GM23338 (cell line): ENCODE results near the gene KLHDC8A. TPM values are rescaled to one million over a fixed set of nuclear protein-coding genes. Genes with fewer than 3 reads are reported as not detected.

ENCODE experiments used
- ATAC-seq: fragments of 200-7000 bp; cut with Tn5 transposase; 3 replicates; pipeline ENCODE4 v1.9.1; 2020
- DNase-seq: peaks from one replicate; pipeline ENCODE4 v3.0.0-alpha.2; 2015; ENCODE audit warnings: low spot score
- H2AFZ ChIP-seq: fragments of 200-600 bp; sonication (generic); 2 replicates; pipeline ENCODE4 v1.8.0; 2016; ENCODE audit warnings: antibody characterized with exemption, mild to moderate bottlenecking, moderate library complexity
- H3F3A ChIP-seq: fragments of 200-600 bp; sonication (generic); replicated peaks from 2 replicates; pipeline ENCODE4 v1.8.0; 2017; ENCODE audit warnings: antibody characterized with exemption, mixed run types, low read depth
- H3K27ac ChIP-seq: fragments of 200-600 bp; sonication (generic); 2 replicates; pipeline ENCODE4 v1.6.1; 2016; ENCODE audit warnings: low read depth
- H3K27me3 ChIP-seq: fragments of 200-600 bp; sonication (generic); 2 replicates; pipeline ENCODE4 v1.8.0; 2016; ENCODE audit warnings: mild to moderate bottlenecking, mixed run types, moderate library complexity; ENCODE audit not compliant: insufficient read depth
- H3K36me3 ChIP-seq: fragments of 200-600 bp; sonication (generic); 2 replicates; pipeline ENCODE4 v1.8.0; 2016; ENCODE audit warnings: mild to moderate bottlenecking; ENCODE audit not compliant: insufficient read depth
- H3K4me1 ChIP-seq: fragments of 200-600 bp; sonication (generic); 2 replicates; pipeline ENCODE4 v1.8.0; 2016; ENCODE audit warnings: mild to moderate bottlenecking, moderate library complexity; ENCODE audit not compliant: insufficient read depth
- H3K4me2 ChIP-seq: fragments of 200-600 bp; sonication (generic); 2 replicates; pipeline ENCODE4 v1.7.1; 2017; ENCODE audit warnings: mixed run types
- H3K4me3 ChIP-seq: fragments of 200-600 bp; sonication (generic); 2 replicates; pipeline ENCODE4 v1.6.1; 2016; ENCODE audit warnings: mixed run types
- H3K79me2 ChIP-seq: fragments of 200-600 bp; sonication (generic); replicated peaks from 2 replicates; pipeline ENCODE4 v1.8.0; 2017; ENCODE audit warnings: mild to moderate bottlenecking; ENCODE audit not compliant: insufficient read depth
- H3K9me2 ChIP-seq: fragments of 200-600 bp; sonication (generic); 2 replicates; pipeline ENCODE4 v1.8.0; 2017; ENCODE audit not compliant: insufficient read depth
- H4K20me1 ChIP-seq: fragments of 200-600 bp; sonication (generic); replicated peaks from 2 replicates; pipeline ENCODE4 v1.8.0; 2017; ENCODE audit warnings: mild to moderate bottlenecking; ENCODE audit not compliant: insufficient read depth
- H3K27ac Mint-ChIP-seq: 2 replicates; pipeline ENCODE4 v1.8.0; 2020; ENCODE audit warnings: inconsistent platforms, mild to moderate bottlenecking, moderate library complexity, mixed read lengths
- H3K27me3 Mint-ChIP-seq: 3 replicates; pipeline ENCODE4 v1.8.0; 2022; ENCODE audit warnings: low read depth, mild to moderate bottlenecking, moderate library complexity, mixed read lengths, inconsistent platforms; ENCODE audit not compliant: insufficient read depth, poor library complexity
- H3K36me3 Mint-ChIP-seq: 3 replicates; pipeline ENCODE4 v1.8.0; 2021; ENCODE audit warnings: low read depth, mild to moderate bottlenecking, inconsistent platforms, moderate library complexity, mixed read lengths
- H3K4me1 Mint-ChIP-seq: 3 replicates; pipeline ENCODE4 v1.8.0; 2020; ENCODE audit warnings: mild to moderate bottlenecking, inconsistent platforms, mixed read lengths
- H3K4me3 Mint-ChIP-seq: 3 replicates; pipeline ENCODE4 v1.8.0; 2021; ENCODE audit warnings: moderate library complexity, mild to moderate bottlenecking, inconsistent platforms, mixed read lengths
- H3K9me3 Mint-ChIP-seq: 3 replicates; pipeline ENCODE4 v1.8.0; 2020; ENCODE audit warnings: moderate library complexity, mild to moderate bottlenecking, inconsistent platforms, mixed read lengths
- CREB1 ChIP-seq: fragments of 250-450 bp; sonication (Bioruptor Pico); IDR thresholded peaks from 2 replicates; pipeline ENCODE4 v1.5.0; 2020; ENCODE audit warnings: low read depth, mild to moderate bottlenecking, moderate library complexity
- CTCF ChIP-seq, 2 experiments: fragments of 200-600 bp in 1 of 2; sonication (generic) in 1 of 2; conservative IDR thresholded peaks; 2 replicates each; pipeline versions ENCODE4 v1.5.1 to v1.6.1; 2016 to 2017; ENCODE audit warnings: antibody characterized with exemption in 2 of 2, low read depth in 2 of 2, mild to moderate bottlenecking in 2 of 2, moderate library complexity in 1 of 2
- ETS1 ChIP-seq: IDR thresholded peaks from 2 replicates; pipeline ENCODE4 v1.6.1; 2016; ENCODE audit warnings: antibody characterized with exemption
- JUNB ChIP-seq: IDR thresholded peaks from one replicate; pipeline ENCODE4 v1.6.1; 2016; ENCODE audit warnings: antibody characterized with exemption; ENCODE audit not compliant: unreplicated experiment
- POLR2AphosphoS5 ChIP-seq: IDR thresholded peaks from 2 replicates; pipeline ENCODE4 v1.6.1; 2016; ENCODE audit warnings: antibody characterized with exemption, low read depth
- REST ChIP-seq: IDR thresholded peaks from one replicate; pipeline ENCODE4 v1.6.1; 2018; ENCODE audit warnings: antibody characterized with exemption; ENCODE audit not compliant: unreplicated experiment
- polyA plus RNA-seq: library from polyadenylated mRNA; unstranded; fragments of >200 nt; fragmentation: Nextera tagmentation; extraction: Ambion mirVana; gene quantifications from 2 replicates; pipeline ENCODE4 v1.2.1, GENCODE V29; 2016
- total RNA-seq: library from RNA; depleted of rRNA; stranded (reverse); fragments of >200 nt; shearing (Covaris generic); gene quantifications from 2 replicates; pipeline ENCODE4 v1.2.3, GENCODE V29; 2014

Gene KLHDC8A
- total and polyA plus RNA-seq, 2 experiments from 2014 or later: 1.7 to 2.8 TPM

DNA sequence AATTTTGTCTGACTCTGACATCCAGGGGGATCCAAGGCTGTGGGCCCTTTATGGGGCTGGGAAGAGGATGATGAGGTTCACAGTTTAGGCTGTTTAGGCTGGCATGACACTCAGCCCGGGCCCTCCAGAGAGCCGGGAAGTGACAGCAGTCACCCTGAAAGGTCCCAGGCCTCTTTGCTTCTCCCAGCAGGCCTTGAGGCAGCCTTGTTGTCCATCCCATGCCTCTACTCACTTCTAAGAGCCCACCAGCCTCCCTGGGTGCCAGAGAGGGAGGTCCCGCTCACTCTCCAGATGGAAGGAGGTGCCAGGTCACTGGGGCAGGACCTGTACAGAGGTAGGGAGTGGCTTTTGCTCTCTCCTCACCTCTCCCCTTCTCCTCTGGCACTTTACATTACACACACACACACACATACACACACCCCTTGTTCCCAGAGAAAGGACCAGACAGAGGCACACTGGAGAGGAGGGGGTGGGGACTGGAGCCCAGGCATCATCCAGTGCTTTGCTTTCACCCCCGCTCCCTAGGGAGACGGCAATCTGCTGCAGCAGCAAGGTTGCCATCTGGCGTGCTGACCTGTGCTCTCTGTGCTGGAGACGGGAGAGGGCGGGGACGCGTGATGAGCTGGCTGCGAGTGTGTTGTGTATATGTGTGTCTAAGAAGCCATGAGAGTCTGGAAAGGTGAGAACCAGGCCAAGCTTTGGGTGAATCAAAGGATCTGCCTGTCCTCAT is 4.6 kb downstream of the KLHDC8A start:
- Histone ChIP-seq H3K4me2 (peak overlapping the region; percentile 47; the same call in 1 of the 2 replicates), H4K20me1 (no peaks in the 10 kb centered on the region), H3K27me3 (no peaks in the 10 kb centered on the region), H3K4me1 (peaks cover 84% of the 10 kb centered on the region), H3K27ac (0 out of 2 replicates have a peak overlapping the region, but pooled peaks have one; percentile 14), H3K4me3 (no peak overlapping the region), H3F3A (peaks cover 29% of the 10 kb centered on the region), H3K79me2 (no peaks in the 10 kb centered on the region), H3K36me3 (no peaks in the 10 kb centered on the region), H2AFZ (peak overlapping the region; percentile 76), H3K9me2 (no peaks in the 10 kb centered on the region)
- ATAC-seq: peak; percentile 41
- Mint-ChIP-seq H3K27me3 (peaks cover 18% of the 10 kb centered on the region), H3K4me1 (peaks cover 75% of the 10 kb centered on the region), H3K36me3 (no peaks in the 10 kb centered on the region), H3K9me3 (no peaks in the 10 kb centered on the region; the same call in 2 of the 3 replicates), H3K4me3 (no peak overlapping the region), H3K27ac (peak overlapping the region; percentile 53; the same call in 1 of the 2 replicates)
- TF ChIP-seq CTCF (conservative IDR thresholded peaks at IDR 0.05; ENCODE audit: low read depth in 2 of 2) (peak in 1 of 2 experiments; percentile 47; a peak in 2 of 4 replicates), JUNB (no peak), ETS1 (no peak), REST (no peak)
- peak; percentile 64 for DNase-seq

GRCh38 chr1:205350691-205351141 is 6.0 kb downstream of the KLHDC8A start:
- peak; percentile 76 for DNase-seq
- H3K4me1 Mint-ChIP-seq: peaks cover 63% of the 10 kb centered on the region
- no peaks in the 10 kb centered on the region for H3K9me2 ChIP-seq
- H3K9me3 Mint-ChIP-seq: no peaks in the 10 kb centered on the region; the same call in 2 of the 3 replicates
- peaks cover 79% of the 10 kb centered on the region for H3K4me1 ChIP-seq
- no peaks in the 10 kb centered on the region for H3K79me2 ChIP-seq
- H3K27me3 Mint-ChIP-seq: peaks cover 17% of the 10 kb centered on the region
- peak overlapping the region; percentile 89 for H3K27ac Mint-ChIP-seq
- peaks cover 10% of the 10 kb centered on the region; the same call in 1 of the 2 replicates for H3K27me3 ChIP-seq
- H3K36me3 Mint-ChIP-seq: no peaks in the 10 kb centered on the region
- H3K36me3 ChIP-seq: no peaks in the 10 kb centered on the region
- H3K4me2 ChIP-seq: peak overlapping the region; percentile 55
- H3K27ac ChIP-seq: peak overlapping the region; percentile 65; the same call in 1 of the 2 replicates
- H4K20me1 ChIP-seq: no peaks in the 10 kb centered on the region
- no peak overlapping the region for H3K4me3 Mint-ChIP-seq
- ATAC-seq: peak; percentile 87
- peak overlapping the region; percentile 30; the same call in 1 of the 2 replicates for H2AFZ ChIP-seq
- H3F3A ChIP-seq: peaks cover 19% of the 10 kb centered on the region
- peak overlapping the region; percentile 2; the same call in 1 of the 2 replicates for H3K4me3 ChIP-seq
- TF ChIP-seq ETS1: no peak
- no peak for TF ChIP-seq CREB1 (CRISPR knock-in tag)
- no peak; the same call in 1 of the 2 replicates for TF ChIP-seq POLR2AphosphoS5
